Activated CD8-positive, alpha-beta memory T cell treated with anti-CD3 and anti-CD28 coated beads, Interleukin-2, amount 50 U/mL, for 1 hour (primary cell): ENCODE measurements around the gene ATP6V1G3.
"Not testable (repeated sequence)": the region's sequence is repeated elsewhere in the genome, so short reads cannot be mapped to it uniquely, and the experiment has no call there.

Experiments
- DNase-seq: peaks from one replicate; pipeline ENCODE4 v3.0.0-alpha.2; 2020; ENCODE audit errors: extremely low read depth

Gene ATP6V1G3

DNA sequence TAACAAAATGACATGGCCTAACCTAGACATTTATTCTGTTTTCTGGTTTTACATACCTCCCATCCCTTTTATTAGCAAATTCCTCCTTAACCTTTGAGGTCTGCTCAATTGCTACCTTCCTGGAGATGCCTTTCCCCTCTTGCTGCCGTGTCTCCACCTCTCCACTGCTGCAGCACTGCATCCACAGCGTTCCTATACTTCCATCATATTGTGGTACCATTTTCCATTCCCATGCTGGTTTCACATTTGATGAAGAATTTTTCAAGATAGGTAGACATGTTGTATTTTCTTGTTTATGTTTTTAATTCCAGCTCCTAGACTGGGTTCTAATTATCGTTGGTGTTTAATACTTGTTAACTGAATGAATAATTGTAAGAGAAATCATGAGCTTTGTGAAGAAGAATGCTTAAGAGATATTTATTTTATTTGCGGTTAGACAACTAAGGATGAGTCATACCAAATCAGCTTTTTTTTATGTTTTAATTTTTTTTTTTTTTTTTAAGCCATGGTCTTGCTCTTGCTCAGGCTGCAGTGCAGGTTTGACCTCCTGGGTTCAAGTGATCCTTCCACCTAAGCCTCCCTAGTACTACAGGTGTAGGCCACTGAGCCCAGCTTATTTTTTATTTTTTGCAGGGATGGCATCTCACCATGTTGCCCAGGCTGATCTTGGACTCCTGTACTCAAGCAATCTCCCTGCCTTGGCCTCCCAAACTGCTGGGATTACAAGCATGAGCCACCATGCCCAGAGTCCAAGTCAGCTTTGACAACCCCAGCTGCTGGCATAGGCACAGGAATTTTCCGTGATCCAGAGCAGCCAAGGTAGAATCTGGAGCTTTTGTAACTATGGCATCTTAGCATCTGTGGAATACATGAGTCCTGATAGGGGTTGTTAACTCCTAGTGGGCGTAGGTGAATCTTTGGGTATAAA is 44.0 kb downstream of the ATP6V1G3 start:
- no peak for DNase-seq

DNA sequence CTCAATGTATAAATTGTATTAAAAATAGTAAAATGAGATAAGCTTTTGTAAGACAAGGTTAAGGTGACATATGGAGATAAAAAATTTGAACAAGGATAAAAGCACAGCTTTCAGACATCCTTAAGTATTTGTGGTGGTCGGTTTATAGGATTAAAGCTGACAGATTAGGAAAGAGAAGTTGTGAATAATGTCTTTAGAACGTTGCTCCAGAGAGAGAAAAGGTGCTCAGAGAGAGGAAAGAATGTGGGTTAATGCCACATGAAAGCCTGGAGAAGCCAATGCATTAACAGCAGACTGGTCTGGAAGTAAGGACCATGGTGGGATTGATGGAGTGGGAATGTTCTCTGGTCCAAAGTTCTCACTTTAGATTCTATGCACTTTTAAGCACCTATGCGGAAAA is 44.8 kb downstream of the ATP6V1G3 start:
- DNase-seq = no peak

DNA sequence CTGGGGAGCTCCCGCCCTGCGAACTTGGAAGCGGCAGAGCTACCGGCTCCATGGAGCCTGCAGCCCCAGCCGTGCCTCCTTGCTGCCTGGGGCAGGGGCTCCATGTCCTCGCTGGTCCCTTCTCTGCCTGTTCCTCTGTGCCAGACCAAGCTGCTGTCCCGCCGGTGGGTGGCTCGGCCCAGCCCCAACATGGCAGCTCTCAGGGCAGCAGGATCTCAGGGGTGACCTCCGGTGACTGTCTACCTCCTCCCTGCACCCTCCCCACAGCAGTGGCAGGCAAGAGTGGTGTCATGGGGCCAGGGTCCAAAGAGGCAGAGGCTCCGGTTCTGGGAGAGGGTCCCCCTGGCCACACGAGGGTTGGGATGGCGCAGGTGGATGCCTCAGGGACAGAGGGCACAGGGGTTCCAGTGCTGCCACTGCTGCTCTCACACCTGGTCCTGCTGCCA is 45.8 kb downstream of the ATP6V1G3 start:
- DNase-seq = no peak

- DNase-seq = no peak
Measured at GRCh38 chr1:198494139-198494538, 46.3 kb downstream of the ATP6V1G3 start.

GRCh38 chr1:198493329-198493728 is 47.2 kb downstream of the ATP6V1G3 start:
- DNase-seq = no peak

DNA sequence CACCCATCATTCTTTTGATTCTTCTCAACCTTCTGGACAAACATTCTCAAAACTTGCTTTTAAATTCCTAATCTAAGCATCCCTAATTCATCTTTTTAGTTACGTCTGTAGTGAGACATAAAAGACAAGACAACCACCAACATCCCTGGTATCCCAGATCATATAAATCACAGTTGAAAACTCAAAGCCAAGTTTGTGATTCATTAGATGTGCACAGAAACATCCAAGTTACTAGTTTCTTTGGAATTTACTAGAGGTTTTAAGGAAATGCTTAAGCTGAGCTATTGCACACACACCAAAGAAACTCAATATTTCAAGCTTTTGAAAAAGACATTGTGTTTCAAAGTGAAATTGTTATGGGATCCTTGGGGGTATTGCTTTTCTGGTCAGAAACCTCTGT is 47.6 kb downstream of the ATP6V1G3 start:
- no peak for DNase-seq

GRCh38 chr1:198491596-198491995 is 48.9 kb downstream of the ATP6V1G3 start:
- no peak for DNase-seq

DNA sequence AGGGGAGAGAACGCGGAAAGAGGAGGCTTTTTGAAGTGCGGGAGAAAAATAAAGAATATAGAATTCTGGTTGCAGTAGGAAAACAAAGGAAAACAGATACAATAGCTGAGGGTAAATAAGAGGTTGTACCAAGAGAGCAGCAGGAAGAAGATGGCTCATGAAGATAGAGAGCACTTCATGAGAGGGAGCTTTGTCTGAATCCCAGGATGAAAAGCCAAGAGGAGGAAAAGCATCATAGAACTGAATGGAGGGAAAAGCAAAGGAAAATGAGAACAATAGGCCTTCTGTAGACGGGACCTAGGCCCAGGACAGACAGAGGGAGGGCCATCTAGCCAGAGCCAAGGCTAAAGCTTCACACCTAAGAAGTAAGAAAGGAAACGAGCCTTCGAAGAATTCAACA is 49.5 kb downstream of the ATP6V1G3 start:
- no peak for DNase-seq

- no peak for DNase-seq
Measured at GRCh38 chr1:198490224-198490623, 50.3 kb downstream of the ATP6V1G3 start.

GRCh38 chr1:198486903-198487302 is 53.6 kb downstream of the ATP6V1G3 start:
- no peak for DNase-seq

- no peak for DNase-seq
Measured at GRCh38 chr1:198483645-198484044, 56.8 kb downstream of the ATP6V1G3 start.

DNA sequence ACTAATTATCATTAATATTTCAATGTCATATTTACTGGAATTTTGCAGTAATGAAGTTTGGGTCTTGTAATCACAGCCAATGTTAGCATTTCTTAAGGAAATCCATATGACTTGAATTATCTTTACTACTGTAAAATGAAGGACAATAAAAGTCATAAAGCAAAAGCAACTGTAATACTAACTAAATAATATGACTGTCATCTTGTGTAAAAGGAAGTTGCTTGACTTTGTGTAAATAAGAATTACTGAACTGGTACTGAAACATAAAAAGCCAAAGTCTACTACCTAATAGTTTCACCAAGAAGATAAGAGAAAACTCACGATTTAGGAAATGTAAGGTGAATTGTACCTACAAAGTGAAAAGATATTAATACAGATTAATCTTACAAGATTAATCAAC is 57.5 kb downstream of the ATP6V1G3 start:
- no peak for DNase-seq

DNA sequence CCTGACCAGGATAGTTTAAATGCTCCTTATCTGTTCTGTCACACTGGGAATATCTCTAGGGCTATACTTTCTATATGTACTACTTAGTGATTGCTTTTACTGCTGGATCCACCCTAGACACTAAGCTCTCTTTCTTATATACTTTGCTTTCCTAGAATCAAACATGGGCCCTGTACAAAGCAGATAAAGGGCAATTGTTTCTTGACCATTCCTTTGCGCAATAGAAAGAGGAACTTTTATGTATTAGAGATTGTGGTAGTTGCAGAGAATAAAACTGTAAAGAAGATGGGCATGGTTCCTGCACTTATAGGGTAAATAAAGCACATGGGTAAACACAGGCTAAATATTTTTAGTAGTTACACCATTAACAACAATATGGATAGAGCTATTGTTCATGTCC is 58.8 kb downstream of the ATP6V1G3 start:
- DNase-seq = no peak

- DNase-seq = no peak
Measured at GRCh38 chr1:198480876-198481275, 59.6 kb downstream of the ATP6V1G3 start.

- DNase-seq = not testable (repeated sequence)
Measured at GRCh38 chr1:198477354-198477753, 63.1 kb downstream of the ATP6V1G3 start.
